ENCODE data around the gene PTPN6.

DNA sequence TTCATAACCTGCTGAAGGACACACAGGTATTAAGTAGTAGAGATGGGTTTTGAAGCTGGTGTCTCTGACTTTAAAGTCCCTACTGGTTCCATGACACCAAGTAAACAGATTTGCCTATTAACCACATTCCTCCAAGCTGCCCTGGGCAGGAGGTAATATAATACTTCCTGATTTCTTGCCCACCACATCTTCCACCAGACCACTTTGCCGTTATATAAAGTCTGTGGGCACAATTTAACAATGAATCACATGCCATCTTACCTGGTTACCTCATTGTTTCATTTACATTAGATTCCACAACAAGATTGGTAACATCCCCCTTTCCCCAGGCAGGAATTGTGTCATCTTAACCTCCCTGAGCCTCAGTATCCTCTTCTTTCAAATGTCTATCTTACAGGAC is 47.4 kb upstream of the PTPN6 start:
- TF ChIP-seq POLR2A (IDR thresholded peaks at IDR 0.05; ENCODE audit: low read depth, low read length): no peak
- TF ChIP-seq ZBED1 (IDR thresholded peaks at IDR 0.05; ENCODE audit: borderline replicate concordance): no peak
- TF ChIP-seq, protein P1, sequence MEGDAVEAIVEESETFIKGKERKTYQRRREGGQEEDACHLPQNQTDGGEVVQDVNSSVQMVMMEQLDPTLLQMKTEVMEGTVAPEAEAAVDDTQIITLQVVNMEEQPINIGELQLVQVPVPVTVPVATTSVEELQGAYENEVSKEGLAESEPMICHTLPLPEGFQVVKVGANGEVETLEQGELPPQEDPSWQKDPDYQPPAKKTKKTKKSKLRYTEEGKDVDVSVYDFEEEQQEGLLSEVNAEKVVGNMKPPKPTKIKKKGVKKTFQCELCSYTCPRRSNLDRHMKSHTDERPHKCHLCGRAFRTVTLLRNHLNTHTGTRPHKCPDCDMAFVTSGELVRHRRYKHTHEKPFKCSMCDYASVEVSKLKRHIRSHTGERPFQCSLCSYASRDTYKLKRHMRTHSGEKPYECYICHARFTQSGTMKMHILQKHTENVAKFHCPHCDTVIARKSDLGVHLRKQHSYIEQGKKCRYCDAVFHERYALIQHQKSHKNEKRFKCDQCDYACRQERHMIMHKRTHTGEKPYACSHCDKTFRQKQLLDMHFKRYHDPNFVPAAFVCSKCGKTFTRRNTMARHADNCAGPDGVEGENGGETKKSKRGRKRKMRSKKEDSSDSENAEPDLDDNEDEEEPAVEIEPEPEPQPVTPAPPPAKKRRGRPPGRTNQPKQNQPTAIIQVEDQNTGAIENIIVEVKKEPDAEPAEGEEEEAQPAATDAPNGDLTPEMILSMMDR (IDR thresholded peaks at IDR 0.05 in 2 of 3, conservative IDR thresholded peaks at IDR 0.05 in 1 of 3; ENCODE audit: control insufficient read depth in 2 of 3, extremely low read depth in 1 of 3, insufficient read depth in 1 of 3, low read depth in 3 of 3, low read length in 3 of 3): no peak
- TF ChIP-seq ZZZ3 (IDR thresholded peaks at IDR 0.05; ENCODE audit: control insufficient read depth, insufficient read length, low read depth): no peak
- no peak for TF ChIP-seq KAT2A (conservative IDR thresholded peaks at IDR 0.05; ENCODE audit: control insufficient read depth, low read depth, low read length)
- no peak for TF ChIP-seq SRF (IDR thresholded peaks at IDR 0.05; ENCODE audit: low read depth in 2 of 2, low read length in 2 of 2)
- no peak for TF ChIP-seq FOS (IDR thresholded peaks at IDR 0.05; ENCODE audit: borderline replicate concordance, extremely low read depth, insufficient read length)

Data from GM12878 (cell line).